WTC11 (cell line): ENCODE measurements around the gene RELL1.

Experiments used
- ETV6 ChIP-seq: sonication (generic); formaldehyde crosslinking; IDR thresholded peaks from 2 replicates; pipeline ENCODE4 v1.8.1; 2022; ENCODE audit warnings: mild to moderate bottlenecking, missing genetic modification reagents
- FOXP1 ChIP-seq: sonication (generic); formaldehyde crosslinking; IDR thresholded peaks from 2 replicates; pipeline ENCODE4 v1.8.0; 2022; ENCODE audit warnings: missing genetic modification reagents, mild to moderate bottlenecking, moderate library complexity, borderline replicate concordance
- SP1 ChIP-seq: sonication (generic); formaldehyde crosslinking; conservative IDR thresholded peaks from 2 replicates; pipeline ENCODE4 v1.8.1; 2022; ENCODE audit warnings: missing genetic modification reagents
- TF ChIP-seq, protein P1 (sequence below): fragments of 200-600 bp; IDR thresholded peaks from 2 replicates; pipeline ENCODE4 v1.8.0; 2022; ENCODE audit warnings: antibody characterized with exemption
- TF ChIP-seq, protein P2 (sequence below): sonication (generic); formaldehyde crosslinking; IDR thresholded peaks from 2 replicates; pipeline ENCODE4 v1.8.0; 2022; ENCODE audit warnings: mild to moderate bottlenecking, missing genetic modification reagents
- TF ChIP-seq, protein P3 (sequence below): sonication (generic); formaldehyde crosslinking; IDR thresholded peaks from 2 replicates; pipeline ENCODE4 v1.8.0; 2022; ENCODE audit warnings: mild to moderate bottlenecking, missing genetic modification reagents
- TF ChIP-seq, protein P4 (sequence below): sonication (generic); formaldehyde crosslinking; IDR thresholded peaks from 2 replicates; pipeline ENCODE4 v1.8.1; 2022; ENCODE audit warnings: low read depth, missing genetic modification reagents, borderline replicate concordance
- TF ChIP-seq, protein P5 (sequence below): sonication (generic); formaldehyde crosslinking; conservative IDR thresholded peaks from 2 replicates; pipeline ENCODE4 v1.8.1; 2022; ENCODE audit warnings: mild to moderate bottlenecking, missing genetic modification reagents
- TF ChIP-seq, protein P6 (sequence below): sonication (generic); formaldehyde crosslinking; IDR thresholded peaks from 2 replicates; pipeline ENCODE4 v1.8.1; 2023; ENCODE audit warnings: mild to moderate bottlenecking, moderate library complexity, missing genetic modification reagents
- TF ChIP-seq, protein P7 (sequence below): sonication (generic); formaldehyde crosslinking; IDR thresholded peaks from 2 replicates; pipeline ENCODE4 v1.8.1; 2022; ENCODE audit warnings: mild to moderate bottlenecking, missing genetic modification reagents, moderate library complexity, borderline replicate concordance

DNA sequence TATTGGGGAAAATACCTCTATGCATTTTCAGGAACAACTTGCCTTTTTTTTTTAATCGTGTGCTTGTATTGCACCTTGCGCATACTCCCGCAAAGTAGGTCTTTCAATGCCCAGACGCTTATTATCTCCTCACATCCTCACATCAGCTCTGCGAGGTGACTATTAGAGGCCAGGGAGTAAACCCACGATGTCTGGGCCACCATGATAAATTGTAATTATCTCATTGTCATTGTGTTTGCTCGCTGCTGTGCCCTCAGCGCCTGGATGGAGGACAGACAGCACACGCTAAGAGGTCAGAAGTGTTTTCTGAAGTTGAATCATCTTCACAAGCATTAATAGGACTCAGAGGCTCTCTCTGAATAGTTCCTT is 1.0 kb upstream of the RELL1 start:
- TF ChIP-seq, protein P1, sequence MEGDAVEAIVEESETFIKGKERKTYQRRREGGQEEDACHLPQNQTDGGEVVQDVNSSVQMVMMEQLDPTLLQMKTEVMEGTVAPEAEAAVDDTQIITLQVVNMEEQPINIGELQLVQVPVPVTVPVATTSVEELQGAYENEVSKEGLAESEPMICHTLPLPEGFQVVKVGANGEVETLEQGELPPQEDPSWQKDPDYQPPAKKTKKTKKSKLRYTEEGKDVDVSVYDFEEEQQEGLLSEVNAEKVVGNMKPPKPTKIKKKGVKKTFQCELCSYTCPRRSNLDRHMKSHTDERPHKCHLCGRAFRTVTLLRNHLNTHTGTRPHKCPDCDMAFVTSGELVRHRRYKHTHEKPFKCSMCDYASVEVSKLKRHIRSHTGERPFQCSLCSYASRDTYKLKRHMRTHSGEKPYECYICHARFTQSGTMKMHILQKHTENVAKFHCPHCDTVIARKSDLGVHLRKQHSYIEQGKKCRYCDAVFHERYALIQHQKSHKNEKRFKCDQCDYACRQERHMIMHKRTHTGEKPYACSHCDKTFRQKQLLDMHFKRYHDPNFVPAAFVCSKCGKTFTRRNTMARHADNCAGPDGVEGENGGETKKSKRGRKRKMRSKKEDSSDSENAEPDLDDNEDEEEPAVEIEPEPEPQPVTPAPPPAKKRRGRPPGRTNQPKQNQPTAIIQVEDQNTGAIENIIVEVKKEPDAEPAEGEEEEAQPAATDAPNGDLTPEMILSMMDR = no peak
- TF ChIP-seq, protein P2, sequence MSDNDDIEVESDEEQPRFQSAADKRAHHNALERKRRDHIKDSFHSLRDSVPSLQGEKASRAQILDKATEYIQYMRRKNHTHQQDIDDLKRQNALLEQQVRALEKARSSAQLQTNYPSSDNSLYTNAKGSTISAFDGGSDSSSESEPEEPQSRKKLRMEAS (CRISPR knock-in tag) = no peak
- TF ChIP-seq, protein P3, sequence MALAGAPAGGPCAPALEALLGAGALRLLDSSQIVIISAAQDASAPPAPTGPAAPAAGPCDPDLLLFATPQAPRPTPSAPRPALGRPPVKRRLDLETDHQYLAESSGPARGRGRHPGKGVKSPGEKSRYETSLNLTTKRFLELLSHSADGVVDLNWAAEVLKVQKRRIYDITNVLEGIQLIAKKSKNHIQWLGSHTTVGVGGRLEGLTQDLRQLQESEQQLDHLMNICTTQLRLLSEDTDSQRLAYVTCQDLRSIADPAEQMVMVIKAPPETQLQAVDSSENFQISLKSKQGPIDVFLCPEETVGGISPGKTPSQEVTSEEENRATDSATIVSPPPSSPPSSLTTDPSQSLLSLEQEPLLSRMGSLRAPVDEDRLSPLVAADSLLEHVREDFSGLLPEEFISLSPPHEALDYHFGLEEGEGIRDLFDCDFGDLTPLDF (CRISPR knock-in tag) = no peak
- TF ChIP-seq FOXP1 (CRISPR knock-in tag) (no peak), ETV6 (no peak), SP1 (CRISPR knock-in tag) (no peak)
- TF ChIP-seq, protein P4, sequence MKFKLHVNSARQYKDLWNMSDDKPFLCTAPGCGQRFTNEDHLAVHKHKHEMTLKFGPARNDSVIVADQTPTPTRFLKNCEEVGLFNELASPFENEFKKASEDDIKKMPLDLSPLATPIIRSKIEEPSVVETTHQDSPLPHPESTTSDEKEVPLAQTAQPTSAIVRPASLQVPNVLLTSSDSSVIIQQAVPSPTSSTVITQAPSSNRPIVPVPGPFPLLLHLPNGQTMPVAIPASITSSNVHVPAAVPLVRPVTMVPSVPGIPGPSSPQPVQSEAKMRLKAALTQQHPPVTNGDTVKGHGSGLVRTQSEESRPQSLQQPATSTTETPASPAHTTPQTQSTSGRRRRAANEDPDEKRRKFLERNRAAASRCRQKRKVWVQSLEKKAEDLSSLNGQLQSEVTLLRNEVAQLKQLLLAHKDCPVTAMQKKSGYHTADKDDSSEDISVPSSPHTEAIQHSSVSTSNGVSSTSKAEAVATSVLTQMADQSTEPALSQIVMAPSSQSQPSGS (CRISPR knock-in tag) = no peak
- TF ChIP-seq, protein P5, sequence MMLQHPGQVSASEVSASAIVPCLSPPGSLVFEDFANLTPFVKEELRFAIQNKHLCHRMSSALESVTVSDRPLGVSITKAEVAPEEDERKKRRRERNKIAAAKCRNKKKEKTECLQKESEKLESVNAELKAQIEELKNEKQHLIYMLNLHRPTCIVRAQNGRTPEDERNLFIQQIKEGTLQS (CRISPR knock-in tag) = no peak
- TF ChIP-seq, protein P6, sequence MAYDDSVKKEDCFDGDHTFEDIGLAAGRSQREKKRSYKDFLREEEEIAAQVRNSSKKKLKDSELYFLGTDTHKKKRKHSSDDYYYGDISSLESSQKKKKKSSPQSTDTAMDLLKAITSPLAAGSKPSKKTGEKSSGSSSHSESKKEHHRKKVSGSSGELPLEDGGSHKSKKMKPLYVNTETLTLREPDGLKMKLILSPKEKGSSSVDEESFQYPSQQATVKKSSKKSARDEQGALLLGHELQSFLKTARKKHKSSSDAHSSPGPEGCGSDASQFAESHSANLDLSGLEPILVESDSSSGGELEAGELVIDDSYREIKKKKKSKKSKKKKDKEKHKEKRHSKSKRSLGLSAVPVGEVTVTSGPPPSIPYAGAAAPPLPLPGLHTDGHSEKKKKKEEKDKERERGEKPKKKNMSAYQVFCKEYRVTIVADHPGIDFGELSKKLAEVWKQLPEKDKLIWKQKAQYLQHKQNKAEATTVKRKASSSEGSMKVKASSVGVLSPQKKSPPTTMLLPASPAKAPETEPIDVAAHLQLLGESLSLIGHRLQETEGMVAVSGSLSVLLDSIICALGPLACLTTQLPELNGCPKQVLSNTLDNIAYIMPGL = no peak
- TF ChIP-seq, protein P7, sequence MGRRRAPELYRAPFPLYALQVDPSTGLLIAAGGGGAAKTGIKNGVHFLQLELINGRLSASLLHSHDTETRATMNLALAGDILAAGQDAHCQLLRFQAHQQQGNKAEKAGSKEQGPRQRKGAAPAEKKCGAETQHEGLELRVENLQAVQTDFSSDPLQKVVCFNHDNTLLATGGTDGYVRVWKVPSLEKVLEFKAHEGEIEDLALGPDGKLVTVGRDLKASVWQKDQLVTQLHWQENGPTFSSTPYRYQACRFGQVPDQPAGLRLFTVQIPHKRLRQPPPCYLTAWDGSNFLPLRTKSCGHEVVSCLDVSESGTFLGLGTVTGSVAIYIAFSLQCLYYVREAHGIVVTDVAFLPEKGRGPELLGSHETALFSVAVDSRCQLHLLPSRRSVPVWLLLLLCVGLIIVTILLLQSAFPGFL (CRISPR knock-in tag) = no peak
